ENCODE measurements around the gene DICER1. TPM values are rescaled to one million over a fixed set of nuclear protein-coding genes. Genes with fewer than 3 reads are reported as not detected.

Gene DICER1
- polyA plus RNA-seq, 1 donor from 2014 or later: 93.8 TPM

DNA sequence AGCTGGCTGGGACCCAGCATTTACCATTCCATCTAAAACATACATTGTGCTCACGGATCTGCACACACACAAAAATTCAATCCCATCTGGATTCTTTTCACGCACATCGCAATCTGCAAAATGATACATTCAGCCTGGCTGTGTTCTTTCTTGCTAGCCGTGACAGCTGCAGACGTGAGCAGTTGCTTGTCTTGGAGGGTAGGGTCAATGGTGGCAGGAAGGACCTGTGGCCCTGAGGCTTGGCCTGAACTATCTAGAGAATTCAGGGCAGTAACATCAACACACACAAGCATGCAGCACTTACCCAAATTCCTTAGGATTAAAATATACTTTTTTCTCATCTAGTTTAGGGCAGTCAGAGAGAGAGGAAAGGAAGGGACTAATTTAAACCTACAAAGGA is 72.0 kb downstream of the DICER1 start:
- H3K36me3 ChIP-seq (ENCODE audit: insufficient read depth, low read length): no peaks in the 10 kb centered on the region
- no peak overlapping the region for H3K4me2 ChIP-seq (ENCODE audit: low read length)
- H3K9me2 ChIP-seq (ENCODE audit: insufficient read depth, low read length): no peaks in the 10 kb centered on the region
- H3K27ac ChIP-seq (ENCODE audit: low read length): no peak overlapping the region
- no peaks in the 10 kb centered on the region for H4K20me1 ChIP-seq (ENCODE audit: insufficient read depth)
- H3K27me3 ChIP-seq (ENCODE audit: insufficient read depth, low read depth, low read length): no peaks in the 10 kb centered on the region
- H3K4me3 ChIP-seq (ENCODE audit: low read length): no peak overlapping the region
- H3K79me2 ChIP-seq (replicated peaks; ENCODE audit: insufficient read depth, low read length): no peaks in the 10 kb centered on the region
- H2AFZ ChIP-seq (ENCODE audit: low read depth, low read length): no peak overlapping the region
- no peak overlapping the region for H3K9ac ChIP-seq (ENCODE audit: low read length)
- H3K9me3 ChIP-seq (ENCODE audit: low read length): no peaks in the 10 kb centered on the region
- no peaks in the 10 kb centered on the region for H3F3A ChIP-seq (ENCODE audit: insufficient read depth, low read length, poor library complexity, severe bottlenecking)
- TF ChIP-seq EZH2 (IDR thresholded peaks at IDR 0.05; ENCODE audit: borderline replicate concordance, insufficient read depth, low read length, poor library complexity, severe bottlenecking): no peak
- TF ChIP-seq, protein P1, sequence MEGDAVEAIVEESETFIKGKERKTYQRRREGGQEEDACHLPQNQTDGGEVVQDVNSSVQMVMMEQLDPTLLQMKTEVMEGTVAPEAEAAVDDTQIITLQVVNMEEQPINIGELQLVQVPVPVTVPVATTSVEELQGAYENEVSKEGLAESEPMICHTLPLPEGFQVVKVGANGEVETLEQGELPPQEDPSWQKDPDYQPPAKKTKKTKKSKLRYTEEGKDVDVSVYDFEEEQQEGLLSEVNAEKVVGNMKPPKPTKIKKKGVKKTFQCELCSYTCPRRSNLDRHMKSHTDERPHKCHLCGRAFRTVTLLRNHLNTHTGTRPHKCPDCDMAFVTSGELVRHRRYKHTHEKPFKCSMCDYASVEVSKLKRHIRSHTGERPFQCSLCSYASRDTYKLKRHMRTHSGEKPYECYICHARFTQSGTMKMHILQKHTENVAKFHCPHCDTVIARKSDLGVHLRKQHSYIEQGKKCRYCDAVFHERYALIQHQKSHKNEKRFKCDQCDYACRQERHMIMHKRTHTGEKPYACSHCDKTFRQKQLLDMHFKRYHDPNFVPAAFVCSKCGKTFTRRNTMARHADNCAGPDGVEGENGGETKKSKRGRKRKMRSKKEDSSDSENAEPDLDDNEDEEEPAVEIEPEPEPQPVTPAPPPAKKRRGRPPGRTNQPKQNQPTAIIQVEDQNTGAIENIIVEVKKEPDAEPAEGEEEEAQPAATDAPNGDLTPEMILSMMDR (IDR thresholded peaks at IDR 0.05; ENCODE audit: poor library complexity, severe bottlenecking): no peak
- no peak for TF ChIP-seq RAD21 (conservative IDR thresholded peaks at IDR 0.05)
- TF ChIP-seq SMC3 (conservative IDR thresholded peaks at IDR 0.05; ENCODE audit: poor library complexity): no peak
- TF ChIP-seq, protein P2, sequence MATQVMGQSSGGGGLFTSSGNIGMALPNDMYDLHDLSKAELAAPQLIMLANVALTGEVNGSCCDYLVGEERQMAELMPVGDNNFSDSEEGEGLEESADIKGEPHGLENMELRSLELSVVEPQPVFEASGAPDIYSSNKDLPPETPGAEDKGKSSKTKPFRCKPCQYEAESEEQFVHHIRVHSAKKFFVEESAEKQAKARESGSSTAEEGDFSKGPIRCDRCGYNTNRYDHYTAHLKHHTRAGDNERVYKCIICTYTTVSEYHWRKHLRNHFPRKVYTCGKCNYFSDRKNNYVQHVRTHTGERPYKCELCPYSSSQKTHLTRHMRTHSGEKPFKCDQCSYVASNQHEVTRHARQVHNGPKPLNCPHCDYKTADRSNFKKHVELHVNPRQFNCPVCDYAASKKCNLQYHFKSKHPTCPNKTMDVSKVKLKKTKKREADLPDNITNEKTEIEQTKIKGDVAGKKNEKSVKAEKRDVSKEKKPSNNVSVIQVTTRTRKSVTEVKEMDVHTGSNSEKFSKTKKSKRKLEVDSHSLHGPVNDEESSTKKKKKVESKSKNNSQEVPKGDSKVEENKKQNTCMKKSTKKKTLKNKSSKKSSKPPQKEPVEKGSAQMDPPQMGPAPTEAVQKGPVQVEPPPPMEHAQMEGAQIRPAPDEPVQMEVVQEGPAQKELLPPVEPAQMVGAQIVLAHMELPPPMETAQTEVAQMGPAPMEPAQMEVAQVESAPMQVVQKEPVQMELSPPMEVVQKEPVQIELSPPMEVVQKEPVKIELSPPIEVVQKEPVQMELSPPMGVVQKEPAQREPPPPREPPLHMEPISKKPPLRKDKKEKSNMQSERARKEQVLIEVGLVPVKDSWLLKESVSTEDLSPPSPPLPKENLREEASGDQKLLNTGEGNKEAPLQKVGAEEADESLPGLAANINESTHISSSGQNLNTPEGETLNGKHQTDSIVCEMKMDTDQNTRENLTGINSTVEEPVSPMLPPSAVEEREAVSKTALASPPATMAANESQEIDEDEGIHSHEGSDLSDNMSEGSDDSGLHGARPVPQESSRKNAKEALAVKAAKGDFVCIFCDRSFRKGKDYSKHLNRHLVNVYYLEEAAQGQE (IDR thresholded peaks at IDR 0.05; ENCODE audit: borderline replicate concordance): no peak
- no peak for TF ChIP-seq TAF1 (IDR thresholded peaks at IDR 0.05; ENCODE audit: low read depth)
- no peak for TF ChIP-seq POLR2AphosphoS5 (IDR thresholded peaks at IDR 0.05)
- no peak for TF ChIP-seq MXI1 (conservative IDR thresholded peaks at IDR 0.05; ENCODE audit: poor library complexity, severe bottlenecking)
- no peak for TF ChIP-seq EP300 (conservative IDR thresholded peaks at IDR 0.05; ENCODE audit: poor library complexity, severe bottlenecking)

DNA sequence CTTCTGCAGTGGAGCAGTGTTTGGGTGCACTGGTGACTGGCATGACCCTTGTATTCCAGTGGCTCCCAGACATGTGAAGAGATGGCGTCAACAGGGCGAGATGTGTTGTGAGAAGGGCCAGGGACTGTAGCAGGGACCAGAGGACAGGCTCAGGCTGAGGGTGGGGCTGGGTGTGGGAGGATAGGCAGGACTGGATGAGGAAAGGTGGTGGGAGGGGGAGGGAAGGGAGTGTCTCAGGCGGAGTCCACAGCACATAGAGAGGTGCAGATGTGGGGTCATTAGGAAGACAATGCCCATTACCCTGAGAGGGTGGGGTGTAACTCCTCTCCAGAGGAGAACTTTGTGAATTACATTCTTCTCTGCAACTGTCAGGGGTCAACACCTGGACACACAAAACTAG is 78.5 kb downstream of the DICER1 start:
- Histone ChIP-seq H3K79me2 (replicated peaks; ENCODE audit: insufficient read depth, low read length) (no peaks in the 10 kb centered on the region), H4K20me1 (ENCODE audit: insufficient read depth) (no peaks in the 10 kb centered on the region), H3K4me2 (ENCODE audit: low read length) (no peak overlapping the region), H3K9me3 (ENCODE audit: low read length) (no peaks in the 10 kb centered on the region), H3K36me3 (ENCODE audit: insufficient read depth, low read length) (no peaks in the 10 kb centered on the region), H3K9me2 (ENCODE audit: insufficient read depth, low read length) (no peaks in the 10 kb centered on the region), H3K4me3 (ENCODE audit: low read length) (no peak overlapping the region), H3K27ac (ENCODE audit: low read length) (no peak overlapping the region), H3F3A (ENCODE audit: insufficient read depth, low read length, poor library complexity, severe bottlenecking) (no peaks in the 10 kb centered on the region), H2AFZ (ENCODE audit: low read depth, low read length) (no peak overlapping the region), H3K27me3 (ENCODE audit: insufficient read depth, low read depth, low read length) (no peaks in the 10 kb centered on the region), H3K9ac (ENCODE audit: low read length) (no peak overlapping the region)
- TF ChIP-seq EZH2 (IDR thresholded peaks at IDR 0.05; ENCODE audit: borderline replicate concordance, insufficient read depth, low read length, poor library complexity, severe bottlenecking): no peak

GRCh38 chr14:95077345-95077744 is 80.0 kb downstream of the DICER1 start:
- Histone ChIP-seq H3K36me3 (ENCODE audit: insufficient read depth, low read length) (no peaks in the 10 kb centered on the region), H4K20me1 (ENCODE audit: insufficient read depth) (no peaks in the 10 kb centered on the region), H3K9ac (ENCODE audit: low read length) (no peak overlapping the region), H3K4me2 (ENCODE audit: low read length) (no peak overlapping the region), H3K79me2 (replicated peaks; ENCODE audit: insufficient read depth, low read length) (no peaks in the 10 kb centered on the region), H3K9me2 (ENCODE audit: insufficient read depth, low read length) (no peaks in the 10 kb centered on the region), H3K4me3 (ENCODE audit: low read length) (no peak overlapping the region), H3K9me3 (ENCODE audit: low read length) (no peaks in the 10 kb centered on the region), H3K27ac (ENCODE audit: low read length) (no peak overlapping the region), H2AFZ (ENCODE audit: low read depth, low read length) (no peak overlapping the region), H3F3A (ENCODE audit: insufficient read depth, low read length, poor library complexity, severe bottlenecking) (no peaks in the 10 kb centered on the region), H3K27me3 (ENCODE audit: insufficient read depth, low read depth, low read length) (no peaks in the 10 kb centered on the region)
- TF ChIP-seq EZH2 (IDR thresholded peaks at IDR 0.05; ENCODE audit: borderline replicate concordance, insufficient read depth, low read length, poor library complexity, severe bottlenecking) (no peak), TAF1 (IDR thresholded peaks at IDR 0.05; ENCODE audit: low read depth) (no peak), EP300 (conservative IDR thresholded peaks at IDR 0.05; ENCODE audit: poor library complexity, severe bottlenecking) (no peak), RAD21 (conservative IDR thresholded peaks at IDR 0.05) (no peak), SMC3 (conservative IDR thresholded peaks at IDR 0.05; ENCODE audit: poor library complexity) (no peak), POLR2AphosphoS5 (IDR thresholded peaks at IDR 0.05) (no peak), MXI1 (conservative IDR thresholded peaks at IDR 0.05; ENCODE audit: poor library complexity, severe bottlenecking) (no peak)
- TF ChIP-seq, protein P2 (IDR thresholded peaks at IDR 0.05; ENCODE audit: borderline replicate concordance): no peak
- TF ChIP-seq, protein P1 (IDR thresholded peaks at IDR 0.05; ENCODE audit: poor library complexity, severe bottlenecking): no peak

All from neural cell (in vitro differentiated cells).